ENCODE measurements around the gene C6orf136. TPM values are rescaled to one million over a fixed set of nuclear protein-coding genes. Genes with fewer than 3 reads are reported as not detected.

C6orf136 gene
- total and polyA plus RNA-seq, 9 of the 15 experiments (the other 6 are each of a cell fraction or from before 2014, with no cell fraction given), result 14.1 to 63.1 (median 18.4) TPM

DNA sequence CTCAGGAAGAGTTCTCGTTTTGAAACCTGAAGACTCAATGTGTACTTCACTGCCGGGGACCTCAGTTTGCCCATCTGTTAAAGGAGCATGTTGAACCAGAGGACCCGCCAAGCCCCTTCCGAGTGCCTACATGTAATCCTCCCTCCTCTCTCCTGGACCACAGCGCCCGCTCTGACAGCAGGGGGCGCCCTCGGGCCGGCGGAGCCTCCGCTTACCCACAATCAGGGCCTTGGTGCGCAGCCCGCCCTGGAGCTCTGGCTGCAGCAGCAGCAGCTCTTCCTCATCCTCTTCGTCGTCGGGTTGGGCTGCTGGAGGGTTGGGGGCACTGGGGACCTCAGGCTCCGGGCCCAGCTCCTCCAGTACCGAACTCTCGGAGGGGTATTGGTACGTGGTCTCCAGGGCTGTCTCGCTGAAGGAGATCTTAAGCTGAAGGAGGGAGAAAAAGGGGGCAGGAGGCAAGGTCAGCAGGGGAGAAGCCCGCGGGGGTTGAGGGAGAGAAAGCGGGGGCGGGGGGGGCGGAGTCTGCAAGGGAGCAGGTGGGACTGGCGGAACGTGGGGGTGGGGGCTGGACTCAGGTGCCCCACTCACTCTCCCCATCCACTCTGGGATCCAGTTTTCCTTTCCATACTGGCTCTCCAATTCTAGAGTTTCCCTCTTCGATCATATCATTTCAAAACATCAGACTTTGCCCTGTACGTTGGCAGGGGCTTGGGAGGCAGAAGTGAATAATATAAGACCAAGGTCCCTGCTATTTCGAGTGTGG, 32.2 kb downstream of the C6orf136 start (continued):
- TF ChIP-seq FOXJ3 (CRISPR knock-in tag; IDR thresholded peaks at IDR 0.05) (no peak), ETV6 (IDR thresholded peaks at IDR 0.05; ENCODE audit: borderline replicate concordance in 1 of 2, low read depth in 2 of 2, low read length in 1 of 2) (peak in 1 of 2 experiments; percentile 38; a peak in 1 of 4 replicates), ETV6 (CRISPR knock-in tag; IDR thresholded peaks at IDR 0.05; ENCODE audit: borderline replicate concordance) (no peak), ZNF696 (CRISPR knock-in tag; conservative IDR thresholded peaks at IDR 0.05) (no peak), HLTF (IDR thresholded peaks at IDR 0.05) (0 out of 2 replicates have a peak, but pooled peaks have one; percentile 52), GTF2F1 (IDR thresholded peaks at IDR 0.05; ENCODE audit: low read depth, low read length) (0 out of 2 replicates have a peak, but pooled peaks have one; percentile 35), MCM2 (IDR thresholded peaks at IDR 0.05; ENCODE audit: low read depth) (no peak), ZNF12 (CRISPR knock-in tag; IDR thresholded peaks at IDR 0.05) (no peak), HNRNPH1 (optimal IDR thresholded peaks at IDR 0.05; ENCODE audit: low read depth, low read length) (no peak), JUNB (CRISPR knock-in tag; conservative IDR thresholded peaks at IDR 0.05) (no peak), ZFPM2 (CRISPR knock-in tag; IDR thresholded peaks at IDR 0.05) (no peak), NELFE (IDR thresholded peaks at IDR 0.05; ENCODE audit: insufficient read depth, insufficient read length) (no peak), ZNF121 (CRISPR knock-in tag; conservative IDR thresholded peaks at IDR 0.05) (no peak), SMARCA4 (IDR thresholded peaks at IDR 0.05) (peak; percentile 45), KLF16 (IDR thresholded peaks at IDR 0.05) (peak; percentile 60)
- TF ChIP-seq, protein P1, sequence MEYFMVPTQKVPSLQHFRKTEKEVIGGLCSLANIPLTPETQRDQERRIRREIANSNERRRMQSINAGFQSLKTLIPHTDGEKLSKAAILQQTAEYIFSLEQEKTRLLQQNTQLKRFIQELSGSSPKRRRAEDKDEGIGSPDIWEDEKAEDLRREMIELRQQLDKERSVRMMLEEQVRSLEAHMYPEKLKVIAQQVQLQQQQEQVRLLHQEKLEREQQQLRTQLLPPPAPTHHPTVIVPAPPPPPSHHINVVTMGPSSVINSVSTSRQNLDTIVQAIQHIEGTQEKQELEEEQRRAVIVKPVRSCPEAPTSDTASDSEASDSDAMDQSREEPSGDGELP (CRISPR knock-in tag; IDR thresholded peaks at IDR 0.05; ENCODE audit: borderline replicate concordance), result peak; percentile 73
- TF ChIP-seq, protein P2, sequence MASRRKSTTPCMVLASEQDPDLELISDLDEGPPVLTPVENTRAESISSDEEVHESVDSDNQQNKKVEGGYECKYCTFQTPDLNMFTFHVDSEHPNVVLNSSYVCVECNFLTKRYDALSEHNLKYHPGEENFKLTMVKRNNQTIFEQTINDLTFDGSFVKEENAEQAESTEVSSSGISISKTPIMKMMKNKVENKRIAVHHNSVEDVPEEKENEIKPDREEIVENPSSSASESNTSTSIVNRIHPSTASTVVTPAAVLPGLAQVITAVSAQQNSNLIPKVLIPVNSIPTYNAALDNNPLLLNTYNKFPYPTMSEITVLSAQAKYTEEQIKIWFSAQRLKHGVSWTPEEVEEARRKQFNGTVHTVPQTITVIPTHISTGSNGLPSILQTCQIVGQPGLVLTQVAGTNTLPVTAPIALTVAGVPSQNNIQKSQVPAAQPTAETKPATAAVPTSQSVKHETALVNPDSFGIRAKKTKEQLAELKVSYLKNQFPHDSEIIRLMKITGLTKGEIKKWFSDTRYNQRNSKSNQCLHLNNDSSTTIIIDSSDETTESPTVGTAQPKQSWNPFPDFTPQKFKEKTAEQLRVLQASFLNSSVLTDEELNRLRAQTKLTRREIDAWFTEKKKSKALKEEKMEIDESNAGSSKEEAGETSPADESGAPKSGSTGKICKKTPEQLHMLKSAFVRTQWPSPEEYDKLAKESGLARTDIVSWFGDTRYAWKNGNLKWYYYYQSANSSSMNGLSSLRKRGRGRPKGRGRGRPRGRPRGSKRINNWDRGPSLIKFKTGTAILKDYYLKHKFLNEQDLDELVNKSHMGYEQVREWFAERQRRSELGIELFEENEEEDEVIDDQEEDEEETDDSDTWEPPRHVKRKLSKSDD (conservative IDR thresholded peaks at IDR 0.05; ENCODE audit: low read length), result no peak
- TF ChIP-seq, protein P3, sequence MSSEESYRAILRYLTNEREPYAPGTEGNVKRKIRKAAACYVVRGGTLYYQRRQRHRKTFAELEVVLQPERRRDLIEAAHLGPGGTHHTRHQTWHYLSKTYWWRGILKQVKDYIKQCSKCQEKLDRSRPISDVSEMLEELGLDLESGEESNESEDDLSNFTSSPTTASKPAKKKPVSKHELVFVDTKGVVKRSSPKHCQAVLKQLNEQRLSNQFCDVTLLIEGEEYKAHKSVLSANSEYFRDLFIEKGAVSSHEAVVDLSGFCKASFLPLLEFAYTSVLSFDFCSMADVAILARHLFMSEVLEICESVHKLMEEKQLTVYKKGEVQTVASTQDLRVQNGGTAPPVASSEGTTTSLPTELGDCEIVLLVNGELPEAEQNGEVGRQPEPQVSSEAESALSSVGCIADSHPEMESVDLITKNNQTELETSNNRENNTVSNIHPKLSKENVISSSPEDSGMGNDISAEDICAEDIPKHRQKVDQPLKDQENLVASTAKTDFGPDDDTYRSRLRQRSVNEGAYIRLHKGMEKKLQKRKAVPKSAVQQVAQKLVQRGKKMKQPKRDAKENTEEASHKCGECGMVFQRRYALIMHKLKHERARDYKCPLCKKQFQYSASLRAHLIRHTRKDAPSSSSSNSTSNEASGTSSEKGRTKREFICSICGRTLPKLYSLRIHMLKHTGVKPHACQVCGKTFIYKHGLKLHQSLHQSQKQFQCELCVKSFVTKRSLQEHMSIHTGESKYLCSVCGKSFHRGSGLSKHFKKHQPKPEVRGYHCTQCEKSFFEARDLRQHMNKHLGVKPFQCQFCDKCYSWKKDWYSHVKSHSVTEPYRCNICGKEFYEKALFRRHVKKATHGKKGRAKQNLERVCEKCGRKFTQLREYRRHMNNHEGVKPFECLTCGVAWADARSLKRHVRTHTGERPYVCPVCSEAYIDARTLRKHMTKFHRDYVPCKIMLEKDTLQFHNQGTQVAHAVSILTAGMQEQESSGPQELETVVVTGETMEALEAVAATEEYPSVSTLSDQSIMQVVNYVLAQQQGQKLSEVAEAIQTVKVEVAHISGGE (CRISPR knock-in tag; IDR thresholded peaks at IDR 0.05), result no peak
- TF ChIP-seq, protein P4, sequence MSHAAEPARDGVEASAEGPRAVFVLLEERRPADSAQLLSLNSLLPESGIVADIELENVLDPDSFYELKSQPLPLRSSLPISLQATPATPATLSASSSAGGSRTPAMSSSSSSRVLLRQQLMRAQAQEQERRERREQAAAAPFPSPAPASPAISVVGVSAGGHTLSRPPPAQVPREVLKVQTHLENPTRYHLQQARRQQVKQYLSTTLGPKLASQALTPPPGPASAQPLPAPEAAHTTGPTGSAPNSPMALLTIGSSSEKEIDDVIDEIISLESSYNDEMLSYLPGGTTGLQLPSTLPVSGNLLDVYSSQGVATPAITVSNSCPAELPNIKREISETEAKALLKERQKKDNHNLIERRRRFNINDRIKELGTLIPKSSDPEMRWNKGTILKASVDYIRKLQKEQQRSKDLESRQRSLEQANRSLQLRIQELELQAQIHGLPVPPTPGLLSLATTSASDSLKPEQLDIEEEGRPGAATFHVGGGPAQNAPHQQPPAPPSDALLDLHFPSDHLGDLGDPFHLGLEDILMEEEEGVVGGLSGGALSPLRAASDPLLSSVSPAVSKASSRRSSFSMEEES (CRISPR knock-in tag; IDR thresholded peaks at IDR 0.05), result no peak

All from K562 (cell line).